Measurements from ENCODE around the gene ADCK1.
"Not testable (repeated sequence)": the region's sequence is repeated elsewhere in the genome, so short reads cannot be mapped to it uniquely, and the experiment has no call there.

The ADCK1 gene

GRCh38 chr14:77809011-77809410, 9.1 kb downstream of the ADCK1 start:
- DNase-seq, result no peak

- no peak for DNase-seq
These were observed 12.1 kb downstream of the ADCK1 start for GRCh38 chr14:77812028-77812427.

GRCh38 chr14:77812682-77813081, 12.8 kb downstream of the ADCK1 start:
- not testable (repeated sequence) for DNase-seq

- DNase-seq, result peak in 1 of 2 experiments; percentile 35
These were observed 22.4 kb downstream of the ADCK1 start for GRCh38 chr14:77822307-77822706.

GRCh38 chr14:77822741-77823140, 22.8 kb downstream of the ADCK1 start:
- no peak for DNase-seq

- DNase-seq, result no peak
These were observed 23.5 kb downstream of the ADCK1 start for GRCh38 chr14:77823378-77823777.

GRCh38 chr14:77825895-77826519, 26.1 kb downstream of the ADCK1 start:
- no peak for DNase-seq

GRCh38 chr14:77830692-77831091, 30.8 kb downstream of the ADCK1 start:
- no peak for DNase-seq

GRCh38 chr14:77832297-77832696, 32.4 kb downstream of the ADCK1 start:
- no peak for DNase-seq

- DNase-seq, result no peak
These were observed 38.0 kb downstream of the ADCK1 start for GRCh38 chr14:77837926-77838325.

GRCh38 chr14:77838831-77839511, 39.1 kb downstream of the ADCK1 start:
- no peak for DNase-seq

GRCh38 chr14:77843195-77843594, 43.3 kb downstream of the ADCK1 start:
- DNase-seq, result no peak

- DNase-seq, result no peak
These were observed 43.7 kb downstream of the ADCK1 start for GRCh38 chr14:77843651-77844050.

GRCh38 chr14:77844802-77845201, 44.9 kb downstream of the ADCK1 start:
- no peak for DNase-seq

- no peak for DNase-seq
These were observed 48.1 kb downstream of the ADCK1 start for GRCh38 chr14:77848031-77848430.

- no peak for DNase-seq
These were observed 49.8 kb downstream of the ADCK1 start for GRCh38 chr14:77849711-77850110.

- no peak for DNase-seq
These were observed 54.0 kb downstream of the ADCK1 start for GRCh38 chr14:77853919-77854318.

GRCh38 chr14:77856941-77857340, 57.0 kb downstream of the ADCK1 start:
- DNase-seq, result no peak

GRCh38 chr14:77859934-77860570, 60.1 kb downstream of the ADCK1 start:
- no peak for DNase-seq

GRCh38 chr14:77861201-77861600, 61.3 kb downstream of the ADCK1 start:
- no peak for DNase-seq

- DNase-seq, result peak; percentile 12 to 59
These were observed 62.4 kb downstream of the ADCK1 start for GRCh38 chr14:77862154-77862786.

GRCh38 chr14:77864085-77864484, 64.2 kb downstream of the ADCK1 start:
- DNase-seq, result no peak

GRCh38 chr14:77864580-77864979, 64.7 kb downstream of the ADCK1 start:
- no peak for DNase-seq

- DNase-seq, result no peak
These were observed 65.5 kb downstream of the ADCK1 start for GRCh38 chr14:77865455-77865854.

Data from NCI-H187 (cell line).